ENCODE measurements around the gene CLIC4. TPM values are rescaled to one million over a fixed set of nuclear protein-coding genes. Genes with fewer than 3 reads are reported as not detected.

The CLIC4 gene
- total RNA-seq, 1 donor from 2014 or later, result 200 TPM

- ATAC-seq, result no peak
- TF ChIP-seq CTCF (IDR thresholded peaks at IDR 0.05), result no peak
- Histone ChIP-seq H3K36me3 (no peaks in the 10 kb centered on the region), H3K27ac (no peak overlapping the region), H3K27me3 (no peaks in the 10 kb centered on the region), H3K4me1 (peaks cover 5% of the 10 kb centered on the region), H3K4me3 (no peak overlapping the region), H3K9me3 (no peaks in the 10 kb centered on the region)
- intact Hi-C loops (cut with DNase I), result no loop called here
- DNase-seq, result peak; percentile 20
These were observed 133.8 kb downstream of the CLIC4 start for GRCh38 chr1:24878775-24879742.

- intact Hi-C loops (cut with DNase I), result no loop called here
- Histone ChIP-seq H3K27ac (no peak overlapping the region), H3K4me1 (no peaks in the 10 kb centered on the region), H3K36me3 (no peaks in the 10 kb centered on the region), H3K9me3 (no peaks in the 10 kb centered on the region), H3K27me3 (no peaks in the 10 kb centered on the region), H3K4me3 (no peak overlapping the region)
- no peak for TF ChIP-seq CTCF (IDR thresholded peaks at IDR 0.05)
- no peak for ATAC-seq
- no peak for DNase-seq
These were observed 135.8 kb downstream of the CLIC4 start for GRCh38 chr1:24881034-24881433.

GRCh38 chr1:24884751-24885150 lies 139.5 kb downstream of the CLIC4 start:
- no peak overlapping the region for H3K4me3 ChIP-seq
- no peak overlapping the region for H3K27ac ChIP-seq
- H3K9me3 ChIP-seq, result no peaks in the 10 kb centered on the region
- H3K36me3 ChIP-seq, result no peaks in the 10 kb centered on the region
- H3K27me3 ChIP-seq, result no peaks in the 10 kb centered on the region
- intact Hi-C loops (cut with DNase I), result no loop called here
- no peak for ATAC-seq
- DNase-seq, result no peak
- no peaks in the 10 kb centered on the region for H3K4me1 ChIP-seq
- no peak for TF ChIP-seq CTCF (IDR thresholded peaks at IDR 0.05)

GRCh38 chr1:24886241-24886640 lies 141.0 kb downstream of the CLIC4 start:
- no peak overlapping the region for H3K4me3 ChIP-seq
- H3K27ac ChIP-seq, result no peak overlapping the region
- H3K36me3 ChIP-seq, result no peaks in the 10 kb centered on the region
- no peaks in the 10 kb centered on the region for H3K27me3 ChIP-seq
- no peak for TF ChIP-seq CTCF (IDR thresholded peaks at IDR 0.05)
- H3K4me1 ChIP-seq, result no peaks in the 10 kb centered on the region
- DNase-seq, result no peak
- ATAC-seq, result no peak
- H3K9me3 ChIP-seq, result no peaks in the 10 kb centered on the region
- intact Hi-C loops (cut with DNase I), result no loop called here

- intact Hi-C loops (cut with DNase I), result no loop called here
- no peak overlapping the region for H3K4me3 ChIP-seq
- H3K27ac ChIP-seq, result no peak overlapping the region
- H3K4me1 ChIP-seq, result no peaks in the 10 kb centered on the region
- TF ChIP-seq CTCF (IDR thresholded peaks at IDR 0.05), result no peak
- H3K9me3 ChIP-seq, result no peaks in the 10 kb centered on the region
- H3K36me3 ChIP-seq, result no peaks in the 10 kb centered on the region
- H3K27me3 ChIP-seq, result no peaks in the 10 kb centered on the region
- ATAC-seq (no peak), DNase-seq (no peak)
These were observed 143.1 kb downstream of the CLIC4 start for GRCh38 chr1:24888061-24888970.
